Measurements from ENCODE around the gene PACRG. TPM values are rescaled to one million over a fixed set of nuclear protein-coding genes. Genes with fewer than 3 reads are reported as not detected.

The PACRG gene
- total and polyA plus RNA-seq, 2 of the 4 experiments (the other 2 are of a cell fraction): not detected

DNA sequence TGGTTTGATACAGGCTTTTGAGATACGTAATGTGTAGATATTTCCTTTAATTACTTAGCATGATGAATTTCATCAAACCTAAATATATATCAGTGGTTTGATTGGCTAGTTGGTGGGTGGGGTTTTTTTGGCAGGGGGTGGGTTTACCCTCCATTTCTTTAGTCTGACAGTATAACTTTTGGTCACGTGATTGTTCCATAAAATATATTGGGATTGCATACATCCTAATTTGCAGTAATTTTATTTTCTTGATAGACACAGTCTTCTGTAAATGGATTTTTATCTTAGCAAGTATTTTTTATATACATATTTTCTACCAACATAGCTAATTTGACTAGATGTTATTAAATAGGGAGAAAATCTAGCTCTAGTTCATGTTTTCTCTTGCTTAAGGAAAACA, 509.3 kb downstream of the PACRG start:
- H2BK5ac ChIP-seq (ENCODE audit: low read depth, low read length, poor library complexity, severe bottlenecking): no peak overlapping the region
- BruUV-seq (replicated peaks): no TSS peak
- dilution Hi-C loops (cut with HindIII; ENCODE audit: low sequenced_read_pairs, unreplicated experiment) (no loop called here), intact Hi-C loops (cut with micrococcal nuclease) (no loop called here), in situ Hi-C loops (cut with MboI; ENCODE audit: low sequenced_read_pairs) (no loop called here)
- H2AFZ ChIP-seq (replicated peaks; ENCODE audit: low read length, poor library complexity): no peak overlapping the region
- H3K4me3 ChIP-seq (ENCODE audit: insufficient read depth, low read depth, low read length): no peak overlapping the region
- no CpG with 5 or more reads among the region's 2 CpGs for WGBS, 2 experiments (ENCODE audit: extremely low coverage in 2 of 2, insufficient read length in 1 of 2)
- H2AK5ac ChIP-seq (ENCODE audit: low read depth, low read length): no peak overlapping the region
- H3K4me1 ChIP-seq (ENCODE audit: control insufficient read depth, insufficient read depth, low read length): no peaks in the 10 kb centered on the region
- H3K56ac ChIP-seq (ENCODE audit: extremely low read depth, insufficient read depth, low read length): no peak overlapping the region
- no peak overlapping the region for H3K9ac ChIP-seq (ENCODE audit: low read depth, low read length)
- no peak overlapping the region for H2BK20ac ChIP-seq (ENCODE audit: low read depth, low read length)
- no peak overlapping the region for H2AK9ac ChIP-seq (replicated peaks; ENCODE audit: low read depth, low read length, poor library complexity)
- no peak overlapping the region for H4K91ac ChIP-seq (ENCODE audit: insufficient read depth, low read depth, low read length)
- ChIA-PET POLR2A (ENCODE audit: unreplicated experiment) (no interaction called here), CTCF (no interaction called here)
- H3K4ac ChIP-seq (ENCODE audit: low read depth, low read length): no peak overlapping the region
- H3K9me1 ChIP-seq (ENCODE audit: insufficient read depth, low read length): no peaks in the 10 kb centered on the region
- H2BK15ac ChIP-seq (ENCODE audit: low read depth, low read length): no peak overlapping the region
- no peak overlapping the region for H3K18ac ChIP-seq (ENCODE audit: low read depth, low read length)
- no peak overlapping the region for H4K5ac ChIP-seq (ENCODE audit: low read depth, low read length)
- no peak overlapping the region for H2BK120ac ChIP-seq (ENCODE audit: low read depth, low read length)
- H3K9me3 ChIP-seq (ENCODE audit: control insufficient read depth, insufficient read depth, low read length): peaks cover 16% of the 10 kb centered on the region
- no peak overlapping the region for H3K27ac ChIP-seq (ENCODE audit: insufficient read depth, low read length)
- H3K23ac ChIP-seq (ENCODE audit: low read depth, low read length): no peak overlapping the region
- no peaks in the 10 kb centered on the region for H3K36me3 ChIP-seq (ENCODE audit: control insufficient read depth, insufficient read depth, low read length)
- no peaks in the 10 kb centered on the region for H3K27me3 ChIP-seq (ENCODE audit: control insufficient read depth, insufficient read depth, low read length)
- no peak overlapping the region for H3K4me2 ChIP-seq (ENCODE audit: low read depth, low read length)
- no peak for ATAC-seq (ENCODE audit: low read depth)
- no peak overlapping the region for H3K14ac ChIP-seq (replicated peaks; ENCODE audit: low read depth, low read length)
- H4K20me1 ChIP-seq (ENCODE audit: insufficient read depth, low read length): no peaks in the 10 kb centered on the region
- no peak for DNase-seq
- no peaks in the 10 kb centered on the region for H3K79me1 ChIP-seq (ENCODE audit: low read depth in 1 of 2, low read length in 2 of 2)
- H4K8ac ChIP-seq (ENCODE audit: low read depth in 2 of 2, low read length in 2 of 2): no peak overlapping the region
- no peak for TF ChIP-seq POLR2A (IDR thresholded peaks at IDR 0.05; ENCODE audit: low read depth, low read length)
- no peak for TF ChIP-seq ELK1 (IDR thresholded peaks at IDR 0.05; ENCODE audit: borderline replicate concordance, low read depth, low read length)
- no peak for TF ChIP-seq MAFK (IDR thresholded peaks at IDR 0.05; ENCODE audit: low read depth, low read length)
- TF ChIP-seq RAD21 (IDR thresholded peaks at IDR 0.05; ENCODE audit: low read length): no peak
- no peak for TF ChIP-seq BHLHE40 (IDR thresholded peaks at IDR 0.05; ENCODE audit: low read depth, low read length)
- no peak for TF ChIP-seq FOS (IDR thresholded peaks at IDR 0.05; ENCODE audit: low read depth, low read length)
- TF ChIP-seq RFX5 (IDR thresholded peaks at IDR 0.05; ENCODE audit: low read depth, low read length): no peak
- TF ChIP-seq NFE2L2 (IDR thresholded peaks at IDR 0.05; ENCODE audit: low read depth, low read length): no peak
- TF ChIP-seq SMC3 (IDR thresholded peaks at IDR 0.05; ENCODE audit: low read depth, low read length): no peak
- TF ChIP-seq MXI1 (IDR thresholded peaks at IDR 0.05; ENCODE audit: borderline replicate concordance, low read depth, low read length): no peak
- no peak for TF ChIP-seq CHD1 (IDR thresholded peaks at IDR 0.05; ENCODE audit: low read depth, low read length)
- TF ChIP-seq RCOR1 (IDR thresholded peaks at IDR 0.05; ENCODE audit: insufficient replicate concordance, low read length): no peak
- no peak for TF ChIP-seq MAZ (IDR thresholded peaks at IDR 0.05; ENCODE audit: borderline replicate concordance, low read depth, low read length)
